ENCODE results near the gene RUBCNL. TPM values are rescaled to one million over a fixed set of nuclear protein-coding genes. Genes with fewer than 3 reads are reported as not detected.

The RUBCNL gene
- total RNA-seq, 3 donors from 2014 or later (not counting 1 experiment from before 2014, with no cell fraction given), result 1.6 to 2.3 (median 2.1) TPM

DNA sequence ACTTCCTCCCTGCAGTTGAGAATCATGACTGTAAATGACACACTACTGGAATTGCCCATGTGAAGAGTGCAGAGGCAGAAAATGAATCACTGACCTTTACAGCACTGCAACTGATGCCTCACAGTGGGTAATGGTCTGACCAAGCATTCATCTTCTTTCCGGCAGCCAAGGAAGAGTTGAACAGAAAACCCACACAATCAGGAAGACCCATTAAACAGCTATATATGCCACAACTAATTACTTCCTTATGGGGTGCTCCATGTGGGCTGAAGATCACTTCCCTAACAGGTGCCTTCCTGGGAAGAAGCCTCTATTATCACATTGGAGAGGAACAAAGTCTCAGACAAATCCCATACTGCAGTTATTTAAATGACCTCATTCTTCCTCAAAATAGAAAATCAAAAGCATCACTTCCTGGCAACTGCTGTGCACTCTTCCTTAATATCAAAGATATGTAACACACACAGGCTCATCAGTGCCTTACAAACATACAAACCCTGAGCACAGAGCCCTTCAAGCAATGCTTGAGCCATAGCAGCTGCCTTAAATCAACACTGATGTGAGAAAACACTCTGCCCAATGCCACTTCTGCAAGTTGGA, 45.8 kb downstream of the RUBCNL start:
- Mint-ChIP-seq H3K27ac (peak overlapping the region in 1 of 2 donors; percentile 57), H3K9me3 (peaks cover 2 to 3% of the 10 kb centered on the region in 2 donors), H3K36me3 (no peaks in the 10 kb centered on the region), H3K4me1 (peaks cover 8 to 9% of the 10 kb centered on the region in 2 donors), H3K4me3 (no peak overlapping the region), H3K27me3 (ENCODE audit: low read depth in 2 of 2) (peaks cover 0 to 6% of the 10 kb centered on the region in 2 donors)
- Histone ChIP-seq H3K27me3 (ENCODE audit: control insufficient read depth, insufficient read depth, low read length) (no peaks in the 10 kb centered on the region), H3K4me3 (ENCODE audit: low read length) (no peak overlapping the region), H3K4me1 (ENCODE audit: control insufficient read depth, insufficient read depth, low read length) (peaks cover 17% of the 10 kb centered on the region), H3K9me3 (ENCODE audit: control insufficient read depth, insufficient read depth, low read length) (peaks cover 4% of the 10 kb centered on the region), H3K27ac (ENCODE audit: low read length) (peak overlapping the region; percentile 63), H3K36me3 (ENCODE audit: control insufficient read depth, insufficient read depth, low read length) (no peaks in the 10 kb centered on the region)
- ATAC-seq (peak in 2 of 3 donors; percentile 44 to 54), DNase-seq (peak in 1 of 2 donors; percentile 12)
- 67% methylated on average over 1 of the region's 1 CpG for WGBS (ENCODE audit: insufficient coverage)
- TF ChIP-seq, protein P1, sequence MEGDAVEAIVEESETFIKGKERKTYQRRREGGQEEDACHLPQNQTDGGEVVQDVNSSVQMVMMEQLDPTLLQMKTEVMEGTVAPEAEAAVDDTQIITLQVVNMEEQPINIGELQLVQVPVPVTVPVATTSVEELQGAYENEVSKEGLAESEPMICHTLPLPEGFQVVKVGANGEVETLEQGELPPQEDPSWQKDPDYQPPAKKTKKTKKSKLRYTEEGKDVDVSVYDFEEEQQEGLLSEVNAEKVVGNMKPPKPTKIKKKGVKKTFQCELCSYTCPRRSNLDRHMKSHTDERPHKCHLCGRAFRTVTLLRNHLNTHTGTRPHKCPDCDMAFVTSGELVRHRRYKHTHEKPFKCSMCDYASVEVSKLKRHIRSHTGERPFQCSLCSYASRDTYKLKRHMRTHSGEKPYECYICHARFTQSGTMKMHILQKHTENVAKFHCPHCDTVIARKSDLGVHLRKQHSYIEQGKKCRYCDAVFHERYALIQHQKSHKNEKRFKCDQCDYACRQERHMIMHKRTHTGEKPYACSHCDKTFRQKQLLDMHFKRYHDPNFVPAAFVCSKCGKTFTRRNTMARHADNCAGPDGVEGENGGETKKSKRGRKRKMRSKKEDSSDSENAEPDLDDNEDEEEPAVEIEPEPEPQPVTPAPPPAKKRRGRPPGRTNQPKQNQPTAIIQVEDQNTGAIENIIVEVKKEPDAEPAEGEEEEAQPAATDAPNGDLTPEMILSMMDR (IDR thresholded peaks at IDR 0.05), result no peak
- intact Hi-C loops (cut with micrococcal nuclease), result no loop called here

DNA sequence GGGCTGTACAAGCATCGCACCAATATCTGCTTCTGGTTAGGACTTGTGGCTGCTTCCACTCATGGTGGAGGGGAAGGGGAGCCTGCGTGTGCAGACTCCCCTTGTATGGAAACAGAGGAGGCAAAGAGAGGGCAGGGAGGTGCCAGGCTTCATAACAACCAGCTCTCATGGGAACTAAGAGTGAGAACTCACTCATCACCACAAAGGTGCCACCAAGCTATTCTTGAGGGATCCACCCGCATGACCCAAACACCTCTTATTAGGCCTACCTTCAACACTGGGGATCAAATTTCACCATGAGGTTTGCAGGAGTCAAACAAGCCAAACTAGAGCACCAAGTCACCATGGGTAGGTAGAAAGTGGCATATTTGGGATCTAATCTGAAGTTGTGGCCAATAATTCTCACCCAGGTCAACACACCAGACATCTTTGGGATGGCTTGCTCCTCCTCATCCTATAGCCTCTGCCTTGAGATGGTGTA, 46.4 kb downstream of the RUBCNL start:
- Histone ChIP-seq H3K36me3 (ENCODE audit: control insufficient read depth, insufficient read depth, low read length) (no peaks in the 10 kb centered on the region), H3K4me1 (ENCODE audit: control insufficient read depth, insufficient read depth, low read length) (peaks cover 17% of the 10 kb centered on the region), H3K27ac (ENCODE audit: low read length) (peak overlapping the region; percentile 63), H3K9me3 (ENCODE audit: control insufficient read depth, insufficient read depth, low read length) (peaks cover 4% of the 10 kb centered on the region), H3K4me3 (ENCODE audit: low read length) (no peak overlapping the region), H3K27me3 (ENCODE audit: control insufficient read depth, insufficient read depth, low read length) (no peaks in the 10 kb centered on the region)
- DNase-seq (no peak), ATAC-seq (no peak)
- Mint-ChIP-seq H3K36me3 (no peaks in the 10 kb centered on the region), H3K27ac (peak overlapping the region in 1 of 2 donors; percentile 57), H3K4me3 (no peak overlapping the region), H3K4me1 (peaks cover 8 to 9% of the 10 kb centered on the region in 2 donors), H3K9me3 (peaks cover 2 to 3% of the 10 kb centered on the region in 2 donors), H3K27me3 (ENCODE audit: low read depth in 2 of 2) (peaks cover 0 to 6% of the 10 kb centered on the region in 2 donors)
- TF ChIP-seq, protein P1 (IDR thresholded peaks at IDR 0.05), result no peak
- intact Hi-C loops (cut with micrococcal nuclease), result no loop called here
- 87% methylated on average over 2 of the region's 3 CpGs for WGBS (ENCODE audit: insufficient coverage)

DNA sequence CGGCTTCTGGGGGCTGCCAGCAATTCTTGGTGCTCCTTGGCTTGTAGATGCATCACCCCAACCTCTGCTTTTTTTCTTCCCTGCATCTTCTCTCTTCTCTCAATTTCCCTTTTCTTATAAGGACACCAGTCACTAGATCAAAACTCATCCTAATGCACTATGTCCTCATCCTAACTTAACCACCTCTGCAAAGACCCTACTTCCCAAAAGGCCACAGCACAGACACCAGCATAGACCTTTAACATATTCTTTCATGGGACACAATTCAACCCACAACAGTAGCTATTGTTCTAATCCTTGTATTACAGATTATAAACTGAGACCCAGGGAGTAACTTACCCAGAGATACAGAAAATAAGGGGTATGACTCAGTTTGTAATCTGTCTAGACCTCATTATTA, 47.0 kb downstream of the RUBCNL start:
- Histone ChIP-seq H3K36me3 (ENCODE audit: control insufficient read depth, insufficient read depth, low read length) (no peaks in the 10 kb centered on the region), H3K4me3 (ENCODE audit: low read length) (no peak overlapping the region), H3K27ac (ENCODE audit: low read length) (no peak overlapping the region), H3K4me1 (ENCODE audit: control insufficient read depth, insufficient read depth, low read length) (peaks cover 17% of the 10 kb centered on the region), H3K9me3 (ENCODE audit: control insufficient read depth, insufficient read depth, low read length) (peaks cover 4% of the 10 kb centered on the region), H3K27me3 (ENCODE audit: control insufficient read depth, insufficient read depth, low read length) (no peaks in the 10 kb centered on the region)
- H3K4me1 Mint-ChIP-seq, result peaks cover 8 to 9% of the 10 kb centered on the region in 2 donors
- no peak for DNase-seq
- H3K27ac Mint-ChIP-seq, result no peak overlapping the region
- H3K36me3 Mint-ChIP-seq, result no peaks in the 10 kb centered on the region
- 92% methylated on average over 1 of the region's 1 CpG for WGBS (ENCODE audit: insufficient coverage)
- TF ChIP-seq, protein P1 (IDR thresholded peaks at IDR 0.05), result no peak
- intact Hi-C loops (cut with micrococcal nuclease), result no loop called here
- peaks cover 0 to 6% of the 10 kb centered on the region in 2 donors for H3K27me3 Mint-ChIP-seq (ENCODE audit: low read depth in 2 of 2)
- H3K4me3 Mint-ChIP-seq, result no peak overlapping the region
- ATAC-seq, result no peak
- peaks cover 2 to 3% of the 10 kb centered on the region in 2 donors for H3K9me3 Mint-ChIP-seq

Data from natural killer cell (primary cell).